Left lung (tissue), 10 donors: ENCODE results near the gene PRDX1. TPM values are rescaled to one million over a fixed set of nuclear protein-coding genes. Genes with fewer than 3 reads are reported as not detected.

Source experiments
- ATAC-seq: fragments of 200-7000 bp; cut with Tn5 transposase; one replicate; pipeline ENCODE4 v1.9.1; 2020; ENCODE audit warnings: moderate library complexity
- DNase-seq, 4 donors: peaks; one replicate each; pipeline ENCODE4 v3.0.0-alpha.2; 2013 to 2020
- H3K27ac ChIP-seq, 2 donors: fragments of 200-600 bp; sonication (generic) in 1 of 2; one replicate each; pipeline versions ENCODE4 v1.5.0 to v1.8.0; 2020 to 2021
- H3K27me3 ChIP-seq, 2 donors: fragments of 200-600 bp; sonication (generic) in 1 of 2; one replicate each; pipeline versions ENCODE4 v1.5.0 to v1.8.0; 2020 to 2021
- H3K36me3 ChIP-seq, 2 donors: fragments of 200-600 bp; sonication (generic) in 1 of 2; one replicate each; pipeline versions ENCODE4 v1.5.0 to v1.8.0; 2020 to 2021
- H3K4me1 ChIP-seq, 2 donors: fragments of 200-600 bp; one replicate each; pipeline ENCODE4 v1.8.0; 2021
- H3K4me3 ChIP-seq, 2 donors: fragments of 200-600 bp; sonication (generic) in 1 of 2; one replicate each; pipeline versions ENCODE4 v1.5.0 to v1.8.0; 2020 to 2021; ENCODE audit warnings: mild to moderate bottlenecking in 1 of 2
- H3K9me3 ChIP-seq, 2 donors: fragments of 200-600 bp; sonication (generic) in 1 of 2; one replicate each; pipeline versions ENCODE4 v1.5.0 to v1.8.0; 2020 to 2021
- intact Hi-C, 2 donors: fragments of 100-400 bp; cut with DNase I; formaldehyde crosslinking; loops; one replicate each; pipeline versions ENCODE4 v1.11.2 to v1.14.2; 2022
- polyA plus RNA-seq, 6 donors: library from polyadenylated mRNA; unstranded; fragments of 120-200 nt; gene quantifications; one replicate each; pipeline ENCODE4 v1.2.1, GENCODE V29; 2013; ENCODE audit not compliant: insufficient read length in 6 of 6
- total RNA-seq, 2 donors: library from RNA; stranded (reverse); fragmentation: NEBNext Ultra II Directional; extraction: Animal tissue kit (Norgen Biotek cat#: 25700); gene quantifications; one replicate each; pipeline ENCODE4 v1.2.1, GENCODE V29; 2021
- TF ChIP-seq, protein P1 (sequence below), 2 donors: fragments of 200-600 bp; sonication (generic) in 1 of 2; IDR thresholded peaks; one replicate each; pipeline versions ENCODE4 v1.5.0 to v1.8.0; 2021; ENCODE audit warnings: antibody characterized with exemption in 2 of 2
- donor health status: DM: no; HTN: yes; CAD: no.
- donor health status: DM: no; HTN: no; CAD: no.

Gene PRDX1
- total and polyA plus RNA-seq, 8 donors, result 190 to 579 (median 247) TPM

DNA sequence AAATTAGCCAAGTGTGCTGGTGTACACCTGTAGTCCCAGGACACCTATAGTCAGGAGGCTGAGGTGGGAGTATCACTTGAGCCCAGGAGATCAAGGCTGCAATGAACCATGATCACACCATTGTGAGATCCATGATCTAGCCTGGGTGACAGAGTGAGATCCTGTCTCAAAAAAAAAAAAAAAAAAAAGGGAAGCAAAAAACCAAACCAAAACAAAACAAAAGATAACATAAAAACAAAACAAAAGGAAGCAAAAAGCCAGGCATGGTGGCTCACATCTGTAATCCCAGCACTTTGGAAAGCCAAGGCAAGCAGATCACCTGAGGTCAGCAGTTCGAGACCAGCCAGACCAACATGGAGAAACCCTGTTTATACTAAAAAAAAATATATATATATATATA, 19.5 kb upstream of the PRDX1 start:
- DNase-seq (no peak), ATAC-seq (no peak)
- no peaks in the 10 kb centered on the region for H3K36me3 ChIP-seq
- H3K27ac ChIP-seq, result no peak overlapping the region
- TF ChIP-seq, protein P1, sequence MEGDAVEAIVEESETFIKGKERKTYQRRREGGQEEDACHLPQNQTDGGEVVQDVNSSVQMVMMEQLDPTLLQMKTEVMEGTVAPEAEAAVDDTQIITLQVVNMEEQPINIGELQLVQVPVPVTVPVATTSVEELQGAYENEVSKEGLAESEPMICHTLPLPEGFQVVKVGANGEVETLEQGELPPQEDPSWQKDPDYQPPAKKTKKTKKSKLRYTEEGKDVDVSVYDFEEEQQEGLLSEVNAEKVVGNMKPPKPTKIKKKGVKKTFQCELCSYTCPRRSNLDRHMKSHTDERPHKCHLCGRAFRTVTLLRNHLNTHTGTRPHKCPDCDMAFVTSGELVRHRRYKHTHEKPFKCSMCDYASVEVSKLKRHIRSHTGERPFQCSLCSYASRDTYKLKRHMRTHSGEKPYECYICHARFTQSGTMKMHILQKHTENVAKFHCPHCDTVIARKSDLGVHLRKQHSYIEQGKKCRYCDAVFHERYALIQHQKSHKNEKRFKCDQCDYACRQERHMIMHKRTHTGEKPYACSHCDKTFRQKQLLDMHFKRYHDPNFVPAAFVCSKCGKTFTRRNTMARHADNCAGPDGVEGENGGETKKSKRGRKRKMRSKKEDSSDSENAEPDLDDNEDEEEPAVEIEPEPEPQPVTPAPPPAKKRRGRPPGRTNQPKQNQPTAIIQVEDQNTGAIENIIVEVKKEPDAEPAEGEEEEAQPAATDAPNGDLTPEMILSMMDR (IDR thresholded peaks at IDR 0.05), result no peak
- no peak overlapping the region for H3K4me3 ChIP-seq
- intact Hi-C loops, result no loop called here
- H3K27me3 ChIP-seq, result no peaks in the 10 kb centered on the region
- H3K4me1 ChIP-seq, result peaks cover 3 to 47% of the 10 kb centered on the region in 2 donors
- no peaks in the 10 kb centered on the region for H3K9me3 ChIP-seq

DNA sequence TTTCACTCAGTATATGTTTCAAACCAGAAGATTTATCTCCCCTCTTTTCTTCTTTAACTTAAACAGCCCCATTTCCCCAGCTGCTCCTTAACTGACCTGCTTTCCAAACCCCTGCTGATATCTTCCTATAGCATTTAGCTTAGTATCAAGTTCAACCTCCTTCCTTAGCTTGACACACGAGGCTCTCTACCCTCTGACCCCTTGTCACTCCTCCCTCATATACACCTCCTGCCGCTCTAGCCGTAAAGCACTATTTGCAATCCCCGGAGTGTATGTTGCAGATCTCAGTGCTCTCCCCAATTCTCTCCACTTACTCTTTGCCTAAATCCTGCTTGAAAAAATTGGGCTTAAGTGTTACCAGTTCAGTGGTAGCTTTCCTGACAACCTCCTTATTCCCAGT, 15.2 kb upstream of the PRDX1 start:
- H3K4me3 ChIP-seq, result no peak overlapping the region
- no peak overlapping the region for H3K27ac ChIP-seq
- no peaks in the 10 kb centered on the region for H3K9me3 ChIP-seq
- no peaks in the 10 kb centered on the region for H3K27me3 ChIP-seq
- ATAC-seq (no peak), DNase-seq (no peak)
- intact Hi-C loops, result no loop called here
- H3K4me1 ChIP-seq, result peaks cover 0 to 6% of the 10 kb centered on the region in 2 donors
- no peaks in the 10 kb centered on the region for H3K36me3 ChIP-seq
- TF ChIP-seq, protein P1 (IDR thresholded peaks at IDR 0.05), result no peak

DNA sequence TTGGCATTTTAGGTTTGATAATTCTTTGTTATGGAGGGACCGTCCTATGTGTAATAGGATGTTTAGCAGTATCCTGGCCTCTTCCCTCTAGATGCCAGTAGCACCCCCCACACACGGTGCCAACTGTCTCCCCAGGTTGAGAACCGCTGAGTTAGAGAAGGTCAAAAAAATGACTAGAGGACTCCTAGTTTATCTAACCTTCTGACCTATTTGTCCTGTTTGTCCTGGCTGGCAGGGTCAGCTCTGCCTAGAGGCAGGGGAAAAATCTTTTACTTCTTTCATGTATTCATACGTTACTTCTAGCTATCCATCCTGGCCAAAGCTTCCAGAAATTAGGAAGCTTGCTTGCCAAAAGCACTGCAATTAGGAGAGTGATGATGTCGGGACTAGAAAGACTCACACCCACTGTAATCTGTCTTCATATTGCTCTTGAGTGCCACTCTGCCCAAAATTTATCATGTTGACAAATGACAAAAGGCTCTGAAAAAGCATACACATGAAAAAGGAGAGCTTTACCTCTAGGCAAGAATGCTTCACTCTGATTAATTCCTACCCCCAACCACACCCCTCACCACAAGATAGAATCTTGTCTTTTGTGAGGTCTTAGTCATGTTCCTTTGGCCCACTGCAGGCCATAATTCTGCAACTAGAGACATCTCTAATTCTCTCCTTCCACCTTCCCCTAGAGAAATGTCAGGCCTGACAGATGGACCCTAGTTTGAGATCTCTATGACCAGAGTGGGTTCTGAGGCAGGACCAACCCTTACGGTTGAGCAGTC, 14.5 kb upstream of the PRDX1 start:
- H3K9me3 ChIP-seq, result no peaks in the 10 kb centered on the region
- H3K36me3 ChIP-seq, result no peaks in the 10 kb centered on the region
- TF ChIP-seq, protein P1 (IDR thresholded peaks at IDR 0.05), result no peak
- intact Hi-C loops, result no loop called here
- ATAC-seq (no peak), DNase-seq (no peak)
- no peak overlapping the region for H3K4me3 ChIP-seq
- H3K4me1 ChIP-seq, result peaks cover 0 to 4% of the 10 kb centered on the region in 2 donors
- H3K27me3 ChIP-seq, result no peaks in the 10 kb centered on the region
- no peak overlapping the region for H3K27ac ChIP-seq

DNA sequence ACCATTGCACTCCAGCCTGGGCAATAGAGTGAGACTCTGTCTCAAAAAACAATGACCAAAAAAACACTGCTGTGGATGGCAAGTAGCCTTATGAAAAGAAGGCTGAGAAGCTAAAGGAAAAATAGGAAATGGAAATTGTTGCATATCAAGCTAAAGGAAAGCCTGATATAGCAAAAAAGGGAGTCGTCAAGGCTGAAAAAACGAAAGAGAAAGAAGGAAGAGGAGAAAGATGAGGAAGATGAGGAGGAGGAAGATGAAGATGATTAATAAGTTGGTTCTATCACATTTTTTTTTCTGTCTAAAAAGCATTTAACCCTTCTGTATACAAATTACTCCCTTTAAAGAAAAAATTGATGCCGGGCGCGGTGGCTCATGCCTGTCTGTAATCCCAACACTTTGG, 10.2 kb upstream of the PRDX1 start:
- H3K27ac ChIP-seq, result no peak overlapping the region
- no peaks in the 10 kb centered on the region for H3K36me3 ChIP-seq
- intact Hi-C loops, result no loop called here
- TF ChIP-seq, protein P1 (IDR thresholded peaks at IDR 0.05), result no peak
- no peaks in the 10 kb centered on the region for H3K9me3 ChIP-seq
- no peaks in the 10 kb centered on the region for H3K27me3 ChIP-seq
- no peaks in the 10 kb centered on the region for H3K4me1 ChIP-seq
- no peak for ATAC-seq
- no peak for DNase-seq
- no peak overlapping the region for H3K4me3 ChIP-seq

DNA sequence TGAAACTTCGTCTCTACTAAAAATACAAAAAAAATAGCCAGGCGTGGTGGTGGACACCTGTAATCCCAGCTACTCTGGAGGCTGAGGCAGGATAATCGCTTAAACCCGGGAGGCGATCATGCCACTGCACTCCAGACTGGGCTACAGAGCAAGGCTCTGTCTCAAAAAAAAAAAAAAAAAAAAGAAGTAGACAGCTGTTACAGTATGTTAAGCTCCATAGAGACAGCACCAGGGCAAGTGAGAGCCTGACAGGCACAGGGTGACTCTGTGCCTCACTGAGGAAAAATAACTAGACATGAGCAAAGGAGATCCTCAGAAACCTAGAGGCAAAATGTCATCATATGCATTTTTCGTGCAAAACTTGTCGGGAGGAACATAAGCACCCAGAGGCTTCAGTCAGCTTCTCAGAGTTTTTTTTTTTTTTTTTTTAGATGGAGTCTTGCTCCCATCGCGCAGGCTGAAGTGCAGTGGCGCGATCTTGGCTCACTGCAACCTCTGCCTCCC, 9.0 kb upstream of the PRDX1 start:
- intact Hi-C loops, result no loop called here
- no peaks in the 10 kb centered on the region for H3K9me3 ChIP-seq
- H3K27me3 ChIP-seq, result no peaks in the 10 kb centered on the region
- ATAC-seq (no peak), DNase-seq (no peak)
- no peaks in the 10 kb centered on the region for H3K36me3 ChIP-seq
- no peak overlapping the region for H3K27ac ChIP-seq
- no peaks in the 10 kb centered on the region for H3K4me1 ChIP-seq
- H3K4me3 ChIP-seq, result no peak overlapping the region
- TF ChIP-seq, protein P1 (IDR thresholded peaks at IDR 0.05), result no peak
